GM21528 (cell line): Measurements from ENCODE around the gene HMGN5.

ENCODE experiments used
- ATAC-seq: cut with Tn5 transposase; IDR thresholded peaks from one replicate; pipeline ENCODE4 v1.9.1; 2021; ENCODE audit warnings: mild to moderate bottlenecking, moderate library complexity; ENCODE audit not compliant: unreplicated experiment, low FRiP score

The HMGN5 gene

GRCh38 chrX:81201671-81202455, at the start of gene HMGN5, which contains the start of gene SH3BGRL:
Gene HMGN5 (minus strand): TSS chrX:81201913. CDS start chrX:81121549, 80,364 bp downstream.
Gene SH3BGRL (plus strand): TSS chrX:81202102. CDS start chrX:81202201, 99 bp downstream.
- peak; percentile 97 for ATAC-seq

- ATAC-seq, result no peak
These were observed 40.0 kb upstream of the HMGN5 start for GRCh38 chrX:81241753-81242152.

GRCh38 chrX:81240701-81241331, 39.1 kb upstream of the HMGN5 start:
- no peak for ATAC-seq

- ATAC-seq, result no peak
These were observed 36.5 kb upstream of the HMGN5 start for GRCh38 chrX:81238166-81238565.

GRCh38 chrX:81237516-81237915, 35.8 kb upstream of the HMGN5 start:
- ATAC-seq, result no peak

GRCh38 chrX:81232218-81232617, 30.5 kb upstream of the HMGN5 start:
- ATAC-seq, result no peak

- no peak for ATAC-seq
These were observed 29.8 kb upstream of the HMGN5 start for GRCh38 chrX:81231476-81231875.

- ATAC-seq, result no peak
These were observed 28.2 kb upstream of the HMGN5 start for GRCh38 chrX:81229901-81230300.

- no peak for ATAC-seq
These were observed 27.5 kb upstream of the HMGN5 start for GRCh38 chrX:81229229-81229628.

GRCh38 chrX:81215685-81216084, 14.0 kb upstream of the HMGN5 start:
- ATAC-seq, result no peak

GRCh38 chrX:81208916-81209315, 7.2 kb upstream of the HMGN5 start:
- no peak for ATAC-seq

- ATAC-seq, result no peak
These were observed 4.8 kb upstream of the HMGN5 start for GRCh38 chrX:81206476-81206875.

- no peak for ATAC-seq
These were observed 3.8 kb upstream of the HMGN5 start for GRCh38 chrX:81205551-81205950.

GRCh38 chrX:81202943-81203342, 1.2 kb upstream of the HMGN5 start:
- ATAC-seq, result no peak

- no peak for ATAC-seq
These were observed 725 bp upstream of the HMGN5 start for GRCh38 chrX:81202456-81202819.

GRCh38 chrX:81201071-81201470, 642 bp downstream of the HMGN5 start:
- ATAC-seq, result no peak

- ATAC-seq, result no peak
These were observed 6.0 kb downstream of the HMGN5 start for GRCh38 chrX:81195712-81196111.

GRCh38 chrX:81195259-81195658, 6.5 kb downstream of the HMGN5 start:
- ATAC-seq, result no peak

- no peak for ATAC-seq
These were observed 27.4 kb downstream of the HMGN5 start for GRCh38 chrX:81174286-81174685.

GRCh38 chrX:81168391-81168790, 33.3 kb downstream of the HMGN5 start:
- ATAC-seq, result no peak

GRCh38 chrX:81121513-81122363, 80.0 kb downstream of the HMGN5 start:
- ATAC-seq, result peak; percentile 98
